IPS-NIHi11 (cell line): ENCODE measurements around the gene NMD3.
"Not testable (repeated sequence)": the region's sequence is repeated elsewhere in the genome, so short reads cannot be mapped to it uniquely, and the experiment has no call there.

Experiments used
- DNase-seq: peaks from one replicate; pipeline ENCODE4 v3.0.0; 2012; ENCODE audit warnings: mixed read lengths, low spot score

NMD3 gene

DNA sequence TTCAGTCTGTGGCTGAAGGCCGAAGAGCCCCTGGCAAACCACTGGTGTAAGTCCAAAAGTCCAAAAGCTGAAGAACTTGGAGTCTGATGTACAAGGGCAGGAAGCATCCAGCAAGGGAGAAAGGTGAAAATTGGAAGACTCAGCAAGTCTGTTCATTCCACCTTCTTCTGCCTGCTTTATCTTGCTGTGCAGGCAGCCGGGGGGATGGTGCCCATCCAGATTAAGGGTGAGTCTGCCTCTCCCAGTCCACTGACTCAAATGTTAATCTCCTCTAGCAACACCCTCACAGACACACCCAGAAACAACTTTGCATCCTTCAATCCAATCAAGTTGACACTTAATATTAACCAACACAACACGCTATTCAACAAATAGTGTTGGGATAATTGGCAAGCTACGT lies 61.3 kb downstream of the NMD3 start:
- not testable (repeated sequence) for DNase-seq

GRCh38 chr3:161284989-161285388 lies 63.9 kb downstream of the NMD3 start:
- DNase-seq, result no peak

- DNase-seq, result no peak
Observed at GRCh38 chr3:161289174-161289573, 68.1 kb downstream of the NMD3 start.

- DNase-seq, result no peak
Observed at GRCh38 chr3:161291191-161291901, 70.2 kb downstream of the NMD3 start.

GRCh38 chr3:161293381-161293780 lies 72.3 kb downstream of the NMD3 start:
- DNase-seq, result no peak

GRCh38 chr3:161295325-161295724 lies 74.2 kb downstream of the NMD3 start:
- DNase-seq, result peak; percentile 36

DNA sequence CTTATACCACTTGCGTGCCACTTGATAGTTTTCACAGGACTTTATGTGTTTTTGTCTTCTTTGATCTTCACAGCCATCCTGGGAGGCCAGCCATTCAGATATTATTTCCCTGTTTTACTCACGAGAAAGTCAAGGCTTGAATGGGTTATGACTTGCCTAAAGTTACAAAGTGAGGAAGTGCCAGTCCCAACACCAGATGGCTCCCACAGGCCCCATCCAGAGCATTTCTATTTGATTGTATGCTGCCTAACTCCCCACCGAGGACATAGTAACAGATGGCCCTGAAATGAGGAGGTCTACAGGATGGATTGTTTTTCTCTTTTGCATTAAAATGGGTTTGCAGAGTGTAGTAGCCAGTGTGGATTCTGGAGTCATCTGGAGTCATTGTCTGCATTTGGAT lies 75.7 kb downstream of the NMD3 start:
- no peak for DNase-seq
